ENCODE results near the gene PDE6A. TPM values are rescaled to one million over a fixed set of nuclear protein-coding genes. Genes with fewer than 3 reads are reported as not detected.

PDE6A gene
- total and polyA plus RNA-seq, 2 of the 13 experiments (the other 11 are each of a cell fraction or from before 2014, with no cell fraction given): 0.01 TPM; not detected in 1

- no peak for TF ChIP-seq ZHX2 (IDR thresholded peaks at IDR 0.05; ENCODE audit: low read depth)
- no peak for TF ChIP-seq ZHX2 (CRISPR knock-in tag; IDR thresholded peaks at IDR 0.05; ENCODE audit: borderline replicate concordance)
- TF ChIP-seq ZNF180 (CRISPR knock-in tag; IDR thresholded peaks at IDR 0.05; ENCODE audit: borderline replicate concordance, low read depth): no peak
- TF ChIP-seq ZSCAN25 (CRISPR knock-in tag; IDR thresholded peaks at IDR 0.05): no peak
- no peak for TF ChIP-seq EZH2 (conservative IDR thresholded peaks at IDR 0.05; ENCODE audit: low read depth, low read length)
These were observed 50.4 kb downstream of the PDE6A start (continued) for GRCh38 chr5:149894237-149894636.

- intact Hi-C loops (cut with micrococcal nuclease; ENCODE audit: unreplicated experiment) (no loop called here), in situ Hi-C loops (cut with HindIII; ENCODE audit: extremely low pct_ligation_motif_present, low pct_unique_long_range_greater_than_20kb) (no loop called here)
- Histone ChIP-seq H2AFZ (ENCODE audit: low read length) (no peak overlapping the region), H3K9me3 (ENCODE audit: low read length) (no peaks in the 10 kb centered on the region), H3K4me3 (replicated peaks in 1 of 3; ENCODE audit: insufficient read depth in 1 of 3, low read depth in 2 of 3, low read length in 3 of 3) (no peak overlapping the region), H3K4me2 (ENCODE audit: low read depth, low read length) (no peak overlapping the region), H3K36me3 (replicated peaks in 1 of 2; ENCODE audit: control insufficient read depth in 1 of 2, insufficient read depth in 2 of 2, low read length in 2 of 2) (no peaks in the 10 kb centered on the region), H3K9ac (ENCODE audit: insufficient read depth, low read depth, low read length) (no peak overlapping the region), H3K4me1 (ENCODE audit: insufficient read depth, low read length) (no peaks in the 10 kb centered on the region), H3K27me3 (ENCODE audit: control insufficient read depth in 1 of 2, insufficient read depth in 2 of 2, low read length in 2 of 2) (peaks cover 0 to 5% of the 10 kb centered on the region in 2 experiments; a peak in 2 of 5 replicates), H4K20me1 (ENCODE audit: insufficient read depth, low read length) (no peaks in the 10 kb centered on the region), H3K79me2 (ENCODE audit: insufficient read depth, low read length) (no peaks in the 10 kb centered on the region), H3K27ac (ENCODE audit: extremely low read length, insufficient read depth, low read length) (no peak overlapping the region)
- ATAC-seq (no peak), DNase-seq (ENCODE audit: low spot score) (no peak), FAIRE-seq (no peak)
- CTCF ChIA-PET (ENCODE audit: low intra/inter-chr PET ratio, low total read pairs): no interaction called here
- POLR2A ChIA-PET: no interaction called here
- no TSS peak for BruUV-seq (replicated peaks)
- WGBS (ENCODE audit: low lambda C conversion rate): 74% methylated on average over 1 of the region's 1 CpG
- TF ChIP-seq MED13 (CRISPR knock-in tag; IDR thresholded peaks at IDR 0.05) (no peak), ZNF652 (CRISPR knock-in tag; IDR thresholded peaks at IDR 0.05; ENCODE audit: borderline replicate concordance, low read depth) (no peak), SKIL (CRISPR knock-in tag; IDR thresholded peaks at IDR 0.05; ENCODE audit: borderline replicate concordance) (no peak), ZBTB26 (CRISPR knock-in tag; IDR thresholded peaks at IDR 0.05; ENCODE audit: borderline replicate concordance) (no peak), ZNF230 (CRISPR knock-in tag; IDR thresholded peaks at IDR 0.05) (no peak), ZNF484 (CRISPR knock-in tag; IDR thresholded peaks at IDR 0.05; ENCODE audit: borderline replicate concordance, low read depth) (no peak), ZNF572 (CRISPR knock-in tag; IDR thresholded peaks at IDR 0.05) (no peak), CBX2 (IDR thresholded peaks at IDR 0.05; ENCODE audit: low read depth, low read length) (no peak), CBX2 (CRISPR knock-in tag; IDR thresholded peaks at IDR 0.05; ENCODE audit: low read depth) (no peak), REPIN1 (CRISPR knock-in tag; IDR thresholded peaks at IDR 0.05; ENCODE audit: borderline replicate concordance, low read depth) (no peak)
These were observed 51.1 kb downstream of the PDE6A start for GRCh38 chr5:149893403-149893931.
